Measurements from ENCODE around the gene ATP13A1.
A peak's percentile ranks its signal among the peaks of the same experiment; 100 is the strongest.
"Not testable (repeated sequence)": the region's sequence is repeated elsewhere in the genome, so short reads cannot be mapped to it uniquely, and the experiment has no call there.

ATP13A1 gene

GRCh38 chr19:19663256-19664120 lies at the start of gene ATP13A1:
Gene ATP13A1 (minus strand): TSS chr19:19663676. CDS start chr19:19663666, 10 bp downstream.
- DNase-seq = peak; percentile 98

GRCh38 chr19:19711934-19712828 lies 48.7 kb upstream of the ATP13A1 start:
- DNase-seq = peak; percentile 12

GRCh38 chr19:19711306-19711933 lies 47.9 kb upstream of the ATP13A1 start:
- DNase-seq = peak; percentile 8

GRCh38 chr19:19710506-19710905 lies 47.0 kb upstream of the ATP13A1 start:
- DNase-seq = no peak

- no peak for DNase-seq
Measured at GRCh38 chr19:19704836-19705235, 41.4 kb upstream of the ATP13A1 start.

- DNase-seq = not testable (repeated sequence)
Measured at GRCh38 chr19:19700493-19700892, 37.0 kb upstream of the ATP13A1 start.

GRCh38 chr19:19697589-19697988 lies 34.1 kb upstream of the ATP13A1 start:
- no peak for DNase-seq

- DNase-seq = no peak
Measured at GRCh38 chr19:19696386-19696785, 32.9 kb upstream of the ATP13A1 start.

- DNase-seq = no peak
Measured at GRCh38 chr19:19691683-19692082, 28.2 kb upstream of the ATP13A1 start.

- not testable (repeated sequence) for DNase-seq
Measured at GRCh38 chr19:19689023-19689422, 25.5 kb upstream of the ATP13A1 start.

- DNase-seq = peak; percentile 13
Measured at GRCh38 chr19:19687090-19687489, 23.6 kb upstream of the ATP13A1 start.

GRCh38 chr19:19686580-19686979 lies 23.1 kb upstream of the ATP13A1 start:
- no peak for DNase-seq

GRCh38 chr19:19686119-19686518 lies 22.6 kb upstream of the ATP13A1 start:
- not testable (repeated sequence) for DNase-seq

GRCh38 chr19:19679176-19680073 lies 15.9 kb upstream of the ATP13A1 start:
- DNase-seq = no peak

- no peak for DNase-seq
Measured at GRCh38 chr19:19677579-19677978, 14.1 kb upstream of the ATP13A1 start.

- no peak for DNase-seq
Measured at GRCh38 chr19:19674315-19674714, 10.8 kb upstream of the ATP13A1 start.

- no peak for DNase-seq
Measured at GRCh38 chr19:19672816-19673215, 9.3 kb upstream of the ATP13A1 start.

- no peak for DNase-seq
Measured at GRCh38 chr19:19670070-19670551, 6.6 kb upstream of the ATP13A1 start.

- DNase-seq = peak; percentile 96
Measured at GRCh38 chr19:19668230-19669012, 4.9 kb upstream of the ATP13A1 start, which contains the start of gene ZNF101. Gene ZNF101 (plus strand): TSS chr19:19668839. CDS start chr19:19668964, 125 bp downstream.

- DNase-seq = not testable (repeated sequence)
Measured at GRCh38 chr19:19665420-19665948, 2.0 kb upstream of the ATP13A1 start.

- peak; percentile 60 for DNase-seq
Measured at GRCh38 chr19:19662871-19663255, 613 bp downstream of the ATP13A1 start.

Measured in DMS53 (cell line).